H9 (cell line): ENCODE data around the gene TCEAL9. TPM values are rescaled to one million over a fixed set of nuclear protein-coding genes. Genes with fewer than 3 reads are reported as not detected.

Experiments used
- DNase-seq: peaks from one replicate; pipeline ENCODE4 v3.0.0-alpha.2; 2017
- H2AFZ ChIP-seq: one replicate; pipeline ENCODE4 v1.6.1; 2013; ENCODE audit warnings: mild to moderate bottlenecking, low read length, control low read depth, moderate library complexity
- H2AK5ac ChIP-seq: 2 replicates; pipeline ENCODE4 v1.6.1; 2013; ENCODE audit warnings: low read length, control low read depth, mixed read lengths; ENCODE audit not compliant: insufficient read length
- H2BK120ac ChIP-seq: one replicate; pipeline ENCODE4 v1.6.1; 2013; ENCODE audit warnings: low read depth, mild to moderate bottlenecking, low read length, control low read depth, inconsistent platforms; ENCODE audit not compliant: poor library complexity, severe bottlenecking
- H2BK12ac ChIP-seq: 2 replicates; pipeline ENCODE4 v1.6.1; 2013; ENCODE audit warnings: low read length, control low read depth, mixed read lengths, low read depth; ENCODE audit not compliant: insufficient read length
- H2BK15ac ChIP-seq: 2 replicates; pipeline ENCODE4 v1.6.1; 2013; ENCODE audit warnings: low read depth, low read length, control low read depth
- H2BK20ac ChIP-seq: one replicate; pipeline ENCODE4 v1.6.1; 2013; ENCODE audit warnings: low read depth, mild to moderate bottlenecking, low read length, control low read depth, inconsistent platforms; ENCODE audit not compliant: poor library complexity, severe bottlenecking
- H2BK5ac ChIP-seq: 2 replicates; pipeline ENCODE4 v1.6.1; 2013; ENCODE audit warnings: low read length, control low read depth, mixed read lengths; ENCODE audit not compliant: insufficient read length
- H3K14ac ChIP-seq: 2 replicates; pipeline ENCODE4 v1.6.1; 2013; ENCODE audit warnings: low read length, control low read depth; ENCODE audit not compliant: insufficient read depth
- H3K18ac ChIP-seq: 2 replicates; pipeline ENCODE4 v1.6.1; 2013; ENCODE audit warnings: low read depth, mild to moderate bottlenecking, mixed read lengths, low read length, control low read depth; ENCODE audit not compliant: insufficient read length
- H3K23ac ChIP-seq: 2 replicates; pipeline ENCODE4 v1.6.1; 2013; ENCODE audit warnings: low read length, control low read depth, mixed read lengths, low read depth; ENCODE audit not compliant: insufficient read length
- H3K23me2 ChIP-seq: 2 replicates; pipeline ENCODE4 v1.6.1; 2013; ENCODE audit warnings: low read depth, mild to moderate bottlenecking, mixed read lengths, low read length, control low read depth; ENCODE audit not compliant: insufficient read length, poor library complexity, severe bottlenecking
- H3K27ac ChIP-seq: 2 replicates; pipeline ENCODE4 v1.5.1; 2013; ENCODE audit warnings: low read length, control low read depth, mixed read lengths, low read depth; ENCODE audit not compliant: insufficient read length
- H3K27me3 ChIP-seq: 2 replicates; pipeline ENCODE4 v1.6.1; 2013; ENCODE audit warnings: low read length, control low read depth, inconsistent platforms; ENCODE audit not compliant: insufficient read depth
- H3K4ac ChIP-seq: 2 replicates; pipeline ENCODE4 v1.6.1; 2013; ENCODE audit warnings: low read depth, mild to moderate bottlenecking, control low read depth, inconsistent platforms, low read length, moderate library complexity
- H3K4me1 ChIP-seq: 2 replicates; pipeline ENCODE4 v1.6.1; 2013; ENCODE audit warnings: low read length, control low read depth, inconsistent platforms; ENCODE audit not compliant: insufficient read depth
- H3K4me2 ChIP-seq: 2 replicates; pipeline ENCODE4 v1.6.1; 2013; ENCODE audit warnings: low read length, control low read depth, mixed read lengths; ENCODE audit not compliant: insufficient read length, insufficient read depth
- H3K56ac ChIP-seq: 2 replicates; pipeline ENCODE4 v1.6.1; 2013; ENCODE audit warnings: low read depth, mild to moderate bottlenecking, mixed read lengths, low read length, control low read depth; ENCODE audit not compliant: insufficient read length
- H3K79me1 ChIP-seq: 2 replicates; pipeline ENCODE4 v1.6.1; 2013; ENCODE audit warnings: low read depth, mild to moderate bottlenecking, moderate library complexity, low read length, control low read depth, inconsistent platforms; ENCODE audit not compliant: insufficient read depth, poor library complexity, severe bottlenecking
- H3K79me2 ChIP-seq: 2 replicates; pipeline ENCODE4 v1.6.1; 2013; ENCODE audit warnings: low read length, control low read depth, inconsistent platforms; ENCODE audit not compliant: insufficient read depth
- H3K9ac ChIP-seq: 2 replicates; pipeline ENCODE4 v1.6.1; 2013; ENCODE audit warnings: low read length, control low read depth, mixed read lengths; ENCODE audit not compliant: insufficient read length; ENCODE audit errors: extremely low read depth
- H3K9me3 ChIP-seq: one replicate; pipeline ENCODE4 v1.6.1; 2013; ENCODE audit warnings: low read depth, low read length, inconsistent platforms; ENCODE audit not compliant: control insufficient read depth
- H3T11ph ChIP-seq: one replicate; pipeline ENCODE4 v1.6.1; 2013; ENCODE audit warnings: mild to moderate bottlenecking, low read length, control low read depth, inconsistent platforms
- H4K20me1 ChIP-seq: one replicate; pipeline ENCODE4 v1.6.1; 2013; ENCODE audit not compliant: control insufficient read depth, insufficient read length, insufficient read depth
- H4K5ac ChIP-seq: 2 replicates; pipeline ENCODE4 v1.6.1; 2013; ENCODE audit warnings: low read depth, mild to moderate bottlenecking, mixed read lengths, low read length, control low read depth; ENCODE audit not compliant: insufficient read length
- H4K8ac ChIP-seq: replicated peaks from 2 replicates; pipeline ENCODE4 v1.6.1; 2013; ENCODE audit warnings: low read length, control low read depth, mixed read lengths, low read depth; ENCODE audit not compliant: insufficient read length
- H4K91ac ChIP-seq: 2 replicates; pipeline ENCODE4 v1.6.1; 2013; ENCODE audit warnings: low read depth, mild to moderate bottlenecking, moderate library complexity, mixed read lengths, low read length, control low read depth; ENCODE audit not compliant: insufficient read length
- H3K27ac Mint-ChIP-seq, 3 experiments: 2 replicates in 2 of 3; 3 replicates in 1 of 3; pipeline ENCODE4 v1.8.0; 2020 to 2021; ENCODE audit warnings: mixed read lengths in 3 of 3, mild to moderate bottlenecking in 1 of 3, moderate library complexity in 1 of 3
- H3K27me3 Mint-ChIP-seq: 2 replicates; pipeline ENCODE4 v1.8.0; 2021; ENCODE audit warnings: low read depth, mild to moderate bottlenecking, moderate library complexity, mixed read lengths
- H3K36me3 Mint-ChIP-seq, 3 experiments: 2 replicates in 2 of 3; 3 replicates in 1 of 3; pipeline ENCODE4 v1.8.0; 2020 to 2021; ENCODE audit warnings: low read depth in 3 of 3, mixed read lengths in 3 of 3; ENCODE audit not compliant: insufficient read depth in 1 of 3
- H3K4me1 Mint-ChIP-seq, 2 experiments: 2 replicates each; pipeline ENCODE4 v1.8.0; 2020; ENCODE audit warnings: mixed read lengths in 2 of 2
- H3K4me3 Mint-ChIP-seq, 2 experiments: 2 replicates in 1 of 2; 3 replicates in 1 of 2; pipeline ENCODE4 v1.8.0; 2020 to 2021; ENCODE audit warnings: mild to moderate bottlenecking in 2 of 2, mixed read lengths in 2 of 2, moderate library complexity in 1 of 2
- H3K9me3 Mint-ChIP-seq, 2 experiments: 2 replicates in 1 of 2; 3 replicates in 1 of 2; pipeline ENCODE4 v1.8.0; 2020; ENCODE audit warnings: mild to moderate bottlenecking in 2 of 2, mixed read lengths in 2 of 2, moderate library complexity in 1 of 2
- CTCF ChIP-seq: fragments of 200-600 bp; sonication (generic); conservative IDR thresholded peaks from 3 replicates; pipeline ENCODE4 v1.8.0; 2021; ENCODE audit warnings: antibody characterized with exemption, mild to moderate bottlenecking
- WGBS: extraction: QIAGEN DNeasy Blood & Tissue Kit; methylation state at CpG from one replicate; pipeline ENCODE4 v1.1.7; 2013; ENCODE audit warnings: missing lambda C conversion rate, low lambda C conversion rate, mixed read lengths; ENCODE audit not compliant: insufficient read length; ENCODE audit errors: extremely low coverage; 5-methylcytosine and 5-hydroxymethylcytosine counted together
- total RNA-seq: library from RNA; stranded (reverse); gene quantifications from 2 replicates; pipeline ENCODE4 v1.2.1, GENCODE V29; 2021

The TCEAL9 gene
- total RNA-seq, 1 experiment from 2014 or later = 30.5 TPM

GRCh38 chrX:103376118-103376978, 20.0 kb downstream of the TCEAL9 start, which contains the start of gene BEX3:
Gene BEX3, plus strand, starts transcription at chrX:103376538. Its CDS starts 984 bp downstream, at chrX:103377522.
- H3K79me2 ChIP-seq = peaks cover 2% of the 10 kb centered on the region; the same call in 1 of the 2 replicates
- H4K91ac ChIP-seq = no peak within 1 kb of the TSS
- no peaks in the 10 kb centered on the region for H3K9me3 ChIP-seq
- no peak within 1 kb of the TSS; the same call in 1 of the 2 replicates for H3K4ac ChIP-seq
- no peaks in the 10 kb centered on the region for H3K4me1 ChIP-seq
- no peaks in the 10 kb centered on the region for H3K79me1 ChIP-seq
- peak within 1 kb of the TSS; percentile 81 to 89 for H3K4me3 Mint-ChIP-seq
- H3K4me2 ChIP-seq = peak within 1 kb of the TSS; percentile 98
- H3K23ac ChIP-seq = no peak within 1 kb of the TSS
- H3K27ac ChIP-seq = peak within 1 kb of the TSS; percentile 10
- peak within 1 kb of the TSS; percentile 98 for H3K14ac ChIP-seq
- peak within 1 kb of the TSS; percentile 94 for H3K9ac ChIP-seq
- H2BK15ac ChIP-seq = no peak within 1 kb of the TSS
- TF ChIP-seq CTCF = no peak
- H2BK12ac ChIP-seq = no peak within 1 kb of the TSS
- peak within 1 kb of the TSS; percentile 57 for H2BK120ac ChIP-seq
- no peak within 1 kb of the TSS for H4K8ac ChIP-seq
- no peaks in the 10 kb centered on the region for H3K27me3 ChIP-seq
- peaks cover 21 to 22% (median 22%) of the 10 kb centered on the region in 3 experiments for H3K36me3 Mint-ChIP-seq
- H3K18ac ChIP-seq = peak within 1 kb of the TSS; percentile 95
- H4K5ac ChIP-seq = peak within 1 kb of the TSS; percentile 72
- H2AK5ac ChIP-seq = no peak within 1 kb of the TSS
- no peaks in the 10 kb centered on the region for H4K20me1 ChIP-seq
- peaks cover 12 to 13% of the 10 kb centered on the region in 2 experiments; a peak in 3 of 4 replicates for H3K4me1 Mint-ChIP-seq
- H3K56ac ChIP-seq = no peak within 1 kb of the TSS
- H3K27me3 Mint-ChIP-seq = no peaks in the 10 kb centered on the region
- no peak within 1 kb of the TSS for H2BK20ac ChIP-seq
- peaks cover 6 to 43% of the 10 kb centered on the region in 2 experiments; a peak in 4 of 5 replicates for H3K9me3 Mint-ChIP-seq
- peak within 1 kb of the TSS; percentile 53 for H2BK5ac ChIP-seq
- no CpG with 5 or more reads among the region's 62 CpGs for WGBS
- H3T11ph ChIP-seq = no peak within 1 kb of the TSS
- peaks cover 3% of the 10 kb centered on the region for H3K23me2 ChIP-seq
- peak; percentile 93 for DNase-seq
- no peak within 1 kb of the TSS for H2AFZ ChIP-seq
- H3K27ac Mint-ChIP-seq = peak within 1 kb of the TSS; percentile 96 to 100 (median 98)
